Esophagus muscularis mucosa (tissue), 4 donors: ENCODE data around the gene PLD5. TPM values are rescaled to one million over a fixed set of nuclear protein-coding genes. Genes with fewer than 3 reads are reported as not detected.

ENCODE experiments used
- DNase-seq: peaks from one replicate; pipeline ENCODE4 v3.0.0-alpha.2; 2017; ENCODE audit errors: extremely low spot score
- H3K27ac ChIP-seq, 4 donors: fragments of 200-600 bp; sonication (generic); replicated peaks in 1 of 4; 1 replicate in 3 of 4; 2 replicates in 1 of 4; pipeline ENCODE4 v1.5.1; 2016 to 2019; ENCODE audit warnings: mild to moderate bottlenecking in 1 of 4
- H3K27me3 ChIP-seq, 4 donors: fragments of 200-600 bp; sonication (generic); one replicate each; pipeline versions ENCODE4 v1.5.1 to v1.6.0; 2016 to 2019
- H3K36me3 ChIP-seq, 4 donors: fragments of 200-600 bp; sonication (generic); one replicate each; pipeline ENCODE4 v1.5.1; 2016 to 2019
- H3K4me1 ChIP-seq, 4 donors: fragments of 200-600 bp; sonication (generic); one replicate each; pipeline ENCODE4 v1.5.1; 2016 to 2019
- H3K4me3 ChIP-seq, 4 donors: fragments of 200-600 bp; sonication (generic); 1 replicate in 2 of 4; 2 replicates in 2 of 4; pipeline ENCODE4 v1.5.1; 2016 to 2019; ENCODE audit warnings: mild to moderate bottlenecking in 4 of 4, moderate library complexity in 1 of 4
- H3K9me3 ChIP-seq, 4 donors: fragments of 200-600 bp; sonication (generic); 1 replicate in 3 of 4; 2 replicates in 1 of 4; pipeline ENCODE4 v1.5.1; 2016 to 2019
- CTCF ChIP-seq, 3 experiments: fragments of 200-600 bp in 2 of 3; fragments of 450-650 bp in 1 of 3; sonication (generic) in 2 of 3; IDR thresholded peaks; one replicate each; pipeline ENCODE4 v1.5.1; 2017 to 2019; ENCODE audit warnings: antibody characterized with exemption in 3 of 3, mild to moderate bottlenecking in 2 of 3, moderate library complexity in 1 of 3
- EP300 ChIP-seq: sonication (generic); formaldehyde crosslinking; IDR thresholded peaks from one replicate; pipeline ENCODE4 v1.6.1; 2017; ENCODE audit warnings: antibody characterized with exemption
- POLR2A ChIP-seq: fragments of 450-650 bp; IDR thresholded peaks from one replicate; pipeline ENCODE4 v1.6.1; 2017; ENCODE audit warnings: antibody characterized with exemption, moderate library complexity, mild to moderate bottlenecking, low read depth
- POLR2AphosphoS5 ChIP-seq, 2 donors: sonication (generic); formaldehyde crosslinking; IDR thresholded peaks; one replicate each; pipeline ENCODE4 v1.6.1; 2017; ENCODE audit warnings: antibody characterized with exemption in 2 of 2
- WGBS: methylation state at CpG from one replicate; pipeline ENCODE4 v1.1.5; 2018; 5-methylcytosine and 5-hydroxymethylcytosine counted together
- intact Hi-C: fragments of 100-400 bp; cut with DNase I; formaldehyde crosslinking; loops from one replicate; pipeline ENCODE4 v1.15.1; 2023
- total RNA-seq, 4 donors: library from RNA; depleted of rRNA; stranded (reverse); fragments of >200 nt; gene quantifications; one replicate each; pipeline versions ENCODE4 v1.1.0 to v1.2.1, GENCODE V29; 2016

PLD5 gene
- total RNA-seq, 4 donors from 2014 or later = 0.33 to 1.7 (median 0.50) TPM

- intact Hi-C loops = no loop called here
- WGBS = 94% methylated on average over 35 of the region's 49 CpGs
- no peaks in the 10 kb centered on the region for H3K36me3 ChIP-seq
- H3K9me3 ChIP-seq = no peaks in the 10 kb centered on the region
- no peaks in the 10 kb centered on the region for H3K4me1 ChIP-seq
- H3K27me3 ChIP-seq = no peaks in the 10 kb centered on the region
- H3K4me3 ChIP-seq = no peak overlapping the region
- TF ChIP-seq EP300 = no peak
- no peak for TF ChIP-seq POLR2AphosphoS5 (IDR thresholded peaks at IDR 0.05)
- TF ChIP-seq CTCF (IDR thresholded peaks at IDR 0.05) = no peak
- no peak for TF ChIP-seq POLR2A
- H3K27ac ChIP-seq = no peak overlapping the region
- DNase-seq = no peak
Observed at GRCh38 chr1:242056988-242057744, 467.3 kb downstream of the PLD5 start.

- H3K9me3 ChIP-seq = no peaks in the 10 kb centered on the region
- no peaks in the 10 kb centered on the region for H3K4me1 ChIP-seq
- H3K27me3 ChIP-seq = no peaks in the 10 kb centered on the region
- no peak for TF ChIP-seq CTCF (IDR thresholded peaks at IDR 0.05)
- TF ChIP-seq POLR2AphosphoS5 (IDR thresholded peaks at IDR 0.05) = no peak
- TF ChIP-seq EP300 = no peak
- no peak for TF ChIP-seq POLR2A
- no peak for DNase-seq
- intact Hi-C loops = no loop called here
- H3K36me3 ChIP-seq = no peaks in the 10 kb centered on the region
- no peak overlapping the region for H3K4me3 ChIP-seq
- H3K27ac ChIP-seq = no peak overlapping the region
- 64% methylated on average over 7 of the region's 7 CpGs for WGBS
Observed at GRCh38 chr1:242055749-242056320, 468.7 kb downstream of the PLD5 start.

- peaks cover 0 to 5% (median 2%) of the 10 kb centered on the region in 4 donors for H3K9me3 ChIP-seq
- H3K4me3 ChIP-seq = no peak overlapping the region
- peak; percentile 57 for DNase-seq
- no peaks in the 10 kb centered on the region for H3K4me1 ChIP-seq
- WGBS = 61% methylated on average over 3 of the region's 3 CpGs
- no peak overlapping the region for H3K27ac ChIP-seq
- intact Hi-C loops = no loop called here
- H3K27me3 ChIP-seq = no peaks in the 10 kb centered on the region
- no peaks in the 10 kb centered on the region for H3K36me3 ChIP-seq
- no peak for TF ChIP-seq POLR2AphosphoS5 (IDR thresholded peaks at IDR 0.05)
- no peak for TF ChIP-seq CTCF (IDR thresholded peaks at IDR 0.05)
- TF ChIP-seq EP300 = no peak
- no peak for TF ChIP-seq POLR2A
Observed at GRCh38 chr1:242043165-242043564, 481.3 kb downstream of the PLD5 start.

GRCh38 chr1:242034392-242034791 is 490.1 kb downstream of the PLD5 start:
- H3K27me3 ChIP-seq = no peaks in the 10 kb centered on the region
- H3K9me3 ChIP-seq = no peaks in the 10 kb centered on the region
- WGBS = 92% methylated on average over 5 of the region's 5 CpGs
- no peak for DNase-seq
- no peaks in the 10 kb centered on the region for H3K36me3 ChIP-seq
- H3K4me3 ChIP-seq = no peak overlapping the region
- TF ChIP-seq POLR2AphosphoS5 (IDR thresholded peaks at IDR 0.05) = no peak
- no peak for TF ChIP-seq EP300
- no peak for TF ChIP-seq POLR2A
- TF ChIP-seq CTCF (IDR thresholded peaks at IDR 0.05) = no peak
- H3K4me1 ChIP-seq = no peaks in the 10 kb centered on the region
- intact Hi-C loops = no loop called here
- no peak overlapping the region for H3K27ac ChIP-seq
